Measurements from ENCODE around the gene AKR1A1.
"Not testable (repeated sequence)": the region's sequence is repeated elsewhere in the genome, so short reads cannot be mapped to it uniquely, and the experiment has no call there.

AKR1A1 gene

GRCh38 chr1:45569962-45570581 lies 19.4 kb downstream of the AKR1A1 start:
- peak; percentile 89 for DNase-seq (ENCODE audit: low spot score)

GRCh38 chr1:45570631-45571030 lies 20.0 kb downstream of the AKR1A1 start:
- DNase-seq (ENCODE audit: low spot score): no peak

- no peak for DNase-seq (ENCODE audit: low spot score)
Observed at GRCh38 chr1:45573231-45573804, 22.7 kb downstream of the AKR1A1 start.

- no peak for DNase-seq (ENCODE audit: low spot score)
Observed at GRCh38 chr1:45574105-45574626, 23.5 kb downstream of the AKR1A1 start.

GRCh38 chr1:45583264-45583665 lies 32.6 kb downstream of the AKR1A1 start:
- DNase-seq (ENCODE audit: low spot score): peak; percentile 99

GRCh38 chr1:45583666-45584350 lies 33.2 kb downstream of the AKR1A1 start, which contains the start of gene NASP:
NASP (plus strand) TSS chr1:45584041; CDS start chr1:45584147, 106 bp downstream.
- DNase-seq (ENCODE audit: low spot score): peak; percentile 90

GRCh38 chr1:45584351-45585109 lies 33.9 kb downstream of the AKR1A1 start:
- peak; percentile 91 for DNase-seq (ENCODE audit: low spot score)

GRCh38 chr1:45585110-45585426 lies 34.4 kb downstream of the AKR1A1 start:
- no peak for DNase-seq (ENCODE audit: low spot score)

GRCh38 chr1:45585496-45586075 lies 35.0 kb downstream of the AKR1A1 start:
- no peak for DNase-seq (ENCODE audit: low spot score)

GRCh38 chr1:45586769-45587168 lies 36.1 kb downstream of the AKR1A1 start:
- DNase-seq (ENCODE audit: low spot score): no peak

GRCh38 chr1:45589861-45590260 lies 39.2 kb downstream of the AKR1A1 start:
- no peak for DNase-seq (ENCODE audit: low spot score)

GRCh38 chr1:45594412-45594811 lies 43.8 kb downstream of the AKR1A1 start:
- no peak for DNase-seq (ENCODE audit: low spot score)

- not testable (repeated sequence) for DNase-seq (ENCODE audit: low spot score)
Observed at GRCh38 chr1:45596765-45597164, 46.1 kb downstream of the AKR1A1 start.

- no peak for DNase-seq (ENCODE audit: low spot score)
Observed at GRCh38 chr1:45604239-45604638, 53.6 kb downstream of the AKR1A1 start.

GRCh38 chr1:45607404-45608074 lies 56.9 kb downstream of the AKR1A1 start:
- DNase-seq (ENCODE audit: low spot score): no peak

GRCh38 chr1:45608175-45609156 lies 57.8 kb downstream of the AKR1A1 start:
- no peak for DNase-seq (ENCODE audit: low spot score)

- no peak for DNase-seq (ENCODE audit: low spot score)
Observed at GRCh38 chr1:45610589-45611226, 60.1 kb downstream of the AKR1A1 start.

GRCh38 chr1:45612941-45613579 lies 62.4 kb downstream of the AKR1A1 start:
- no peak for DNase-seq (ENCODE audit: low spot score)

GRCh38 chr1:45615885-45616284 lies 65.3 kb downstream of the AKR1A1 start:
- no peak for DNase-seq (ENCODE audit: low spot score)
